HG03045 (cell line): ENCODE results near the gene OR10AD1.
"Not testable (repeated sequence)": the region's sequence is repeated elsewhere in the genome, so short reads cannot be mapped to it uniquely, and the experiment has no call there.

ENCODE experiments used
- ATAC-seq: cut with Tn5 transposase; IDR thresholded peaks from one replicate; pipeline ENCODE4 v1.9.1; 2021; ENCODE audit warnings: mild to moderate bottlenecking, moderate library complexity; ENCODE audit not compliant: unreplicated experiment

OR10AD1 gene, protein sequence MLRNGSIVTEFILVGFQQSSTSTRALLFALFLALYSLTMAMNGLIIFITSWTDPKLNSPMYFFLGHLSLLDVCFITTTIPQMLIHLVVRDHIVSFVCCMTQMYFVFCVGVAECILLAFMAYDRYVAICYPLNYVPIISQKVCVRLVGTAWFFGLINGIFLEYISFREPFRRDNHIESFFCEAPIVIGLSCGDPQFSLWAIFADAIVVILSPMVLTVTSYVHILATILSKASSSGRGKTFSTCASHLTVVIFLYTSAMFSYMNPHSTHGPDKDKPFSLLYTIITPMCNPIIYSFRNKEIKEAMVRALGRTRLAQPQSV

DNA sequence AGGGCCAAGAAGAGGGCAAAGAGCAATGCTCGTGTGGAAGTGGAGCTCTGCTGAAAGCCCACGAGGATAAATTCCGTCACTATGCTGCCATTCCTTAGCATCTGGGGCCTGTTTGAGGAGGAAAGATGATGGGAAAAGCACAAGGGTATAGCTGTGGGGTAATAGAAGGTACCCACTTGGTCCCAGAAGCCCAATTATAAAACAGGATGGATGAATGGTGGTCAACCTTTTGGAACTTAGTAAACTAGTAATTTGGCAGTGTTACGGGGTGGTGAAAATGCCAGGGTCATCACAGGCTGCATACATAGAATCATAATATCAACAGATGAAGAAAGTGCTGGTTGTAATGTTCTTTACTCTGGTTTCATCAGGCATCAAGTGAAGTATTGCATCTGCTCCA lies at the start of gene OR10AD1:
Gene OR10AD1 (minus strand): TSS at position 101 of the 400 bp plus-strand sequence. CDS start 0 bp downstream, at position 101.
- no peak for ATAC-seq

DNA sequence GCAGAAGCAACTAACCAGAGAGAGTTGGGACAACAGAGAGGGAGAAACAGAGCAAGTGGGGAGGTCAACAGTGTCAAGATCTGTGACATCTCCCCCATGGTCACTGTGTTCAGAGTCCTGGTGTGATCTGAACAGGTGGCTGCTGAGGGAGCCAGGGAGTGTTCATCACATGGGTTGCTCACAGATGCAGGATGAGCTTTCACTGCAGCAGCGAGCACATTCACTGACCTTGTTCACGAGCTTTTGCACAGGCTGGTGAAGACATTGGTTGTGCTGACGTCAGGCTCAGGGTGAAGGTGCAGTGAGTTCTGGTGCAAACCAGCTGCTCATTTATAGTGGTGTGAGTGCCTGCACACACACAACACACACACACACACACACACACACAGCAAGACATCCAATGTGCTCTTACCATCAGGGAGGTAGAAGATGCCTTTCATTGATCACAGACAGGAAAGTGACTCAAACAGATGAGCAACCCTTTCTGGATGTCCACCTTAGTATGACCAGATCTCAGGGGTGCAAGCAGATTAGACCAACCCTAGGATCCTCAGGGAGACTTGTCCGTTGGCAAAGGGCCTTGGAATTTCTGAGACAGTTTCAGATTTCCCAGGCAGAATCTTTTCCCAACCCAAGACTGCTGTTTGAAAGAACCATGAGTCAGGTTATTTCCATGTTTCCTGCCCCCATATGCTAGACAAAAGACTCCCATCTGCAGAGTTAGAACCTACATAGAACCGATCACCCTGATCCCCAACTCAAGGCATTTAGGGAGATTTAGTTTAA lies 44.3 kb upstream of the OR10AD1 start:
- no peak for ATAC-seq

DNA sequence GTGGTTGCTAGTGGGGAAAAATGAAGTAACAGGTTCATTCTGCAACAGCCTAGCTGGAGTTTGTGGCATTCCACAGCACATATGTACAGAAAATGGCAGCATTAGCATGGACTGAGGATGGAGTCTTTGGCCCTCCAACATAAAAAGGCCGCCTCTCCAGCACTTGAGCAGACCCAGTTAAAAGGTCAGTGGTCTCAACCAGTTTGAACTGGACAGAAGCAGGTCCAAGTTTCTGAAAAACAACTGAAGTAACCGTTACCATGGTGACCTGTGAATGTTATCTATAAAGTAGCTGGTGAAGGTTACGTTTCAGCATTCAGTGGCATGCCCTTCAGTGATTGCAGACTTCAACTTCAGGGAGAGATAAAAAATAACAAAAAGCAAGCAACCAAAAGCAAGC lies 34.1 kb upstream of the OR10AD1 start:
- no peak for ATAC-seq

DNA sequence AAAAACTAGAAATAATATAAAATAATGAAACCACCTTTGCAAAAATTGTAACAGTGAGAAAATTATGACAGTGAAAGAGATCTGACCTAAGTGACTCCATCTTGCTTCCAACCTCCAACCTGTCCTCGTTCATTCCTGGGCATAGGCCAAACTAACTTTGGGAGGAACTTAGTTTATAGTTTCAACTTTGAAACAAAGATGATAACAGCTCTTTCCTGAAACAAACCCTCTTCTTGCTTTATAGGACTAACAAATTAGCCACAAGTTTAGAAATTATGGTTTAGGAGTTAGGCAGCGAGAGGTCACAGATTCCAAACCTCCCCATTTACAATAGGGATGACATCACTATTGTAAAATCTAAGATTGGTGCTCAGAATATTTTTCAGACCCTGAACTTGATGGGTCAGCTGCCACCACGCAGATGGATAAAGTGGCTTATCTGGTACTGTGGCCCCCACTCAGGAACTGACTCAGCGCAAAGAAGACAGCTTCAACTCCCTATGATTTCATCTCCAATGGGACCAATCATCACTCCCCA lies 32.8 kb upstream of the OR10AD1 start:
- ATAC-seq = no peak

DNA sequence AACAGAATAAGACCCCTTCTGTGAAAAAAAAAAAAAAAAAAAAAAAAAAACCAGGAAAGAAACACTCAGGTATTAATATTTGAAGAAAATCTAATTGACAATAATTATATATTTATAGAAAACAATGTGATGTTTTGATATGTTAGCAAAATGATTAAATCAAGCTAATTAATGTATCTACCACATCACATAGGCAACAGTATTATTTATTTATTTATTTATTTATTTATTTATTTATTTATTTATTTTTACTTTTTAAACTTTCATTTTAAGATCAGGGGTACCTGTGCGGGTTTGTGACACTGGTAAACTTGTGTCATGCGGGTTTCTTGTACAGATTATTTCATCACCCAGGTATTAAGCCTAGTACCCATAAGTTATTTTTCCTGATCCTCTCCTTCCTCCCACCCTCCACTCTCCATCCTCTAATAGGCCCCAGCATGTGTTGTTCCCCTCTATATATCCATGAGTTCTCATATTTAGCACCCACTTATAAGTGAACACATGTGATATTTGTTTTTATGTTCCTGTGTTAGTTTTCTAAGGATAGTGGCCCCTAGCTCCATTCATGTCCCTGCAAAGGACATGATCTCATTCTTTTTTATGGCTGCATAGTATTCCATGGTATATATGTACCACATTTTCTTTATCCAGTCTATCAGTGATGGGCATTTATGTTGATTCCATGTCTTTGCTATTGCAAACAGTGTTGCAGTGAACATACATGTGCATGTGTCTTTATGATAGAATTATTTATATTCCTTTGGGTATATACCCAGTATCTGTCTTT lies 28.3 kb upstream of the OR10AD1 start:
- ATAC-seq = not testable (repeated sequence)

DNA sequence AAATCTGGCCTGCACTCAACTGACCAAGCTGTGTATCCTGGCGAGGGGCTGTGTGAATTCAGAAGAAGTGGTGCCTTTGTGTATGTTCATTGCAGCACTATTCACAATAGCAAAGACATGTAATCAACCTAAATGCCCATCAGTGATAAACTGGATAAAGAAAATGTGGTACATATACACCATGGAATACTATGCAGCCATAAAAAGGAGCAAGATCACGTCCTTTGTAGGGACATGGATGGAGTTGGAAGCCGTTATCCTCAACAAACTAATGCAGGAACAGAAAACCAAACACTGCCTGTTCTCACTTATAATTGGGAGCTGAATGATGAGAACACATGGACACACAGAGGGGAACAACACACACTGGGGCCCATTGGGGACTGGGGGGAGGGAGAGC lies 21.4 kb upstream of the OR10AD1 start:
- ATAC-seq = not testable (repeated sequence)

DNA sequence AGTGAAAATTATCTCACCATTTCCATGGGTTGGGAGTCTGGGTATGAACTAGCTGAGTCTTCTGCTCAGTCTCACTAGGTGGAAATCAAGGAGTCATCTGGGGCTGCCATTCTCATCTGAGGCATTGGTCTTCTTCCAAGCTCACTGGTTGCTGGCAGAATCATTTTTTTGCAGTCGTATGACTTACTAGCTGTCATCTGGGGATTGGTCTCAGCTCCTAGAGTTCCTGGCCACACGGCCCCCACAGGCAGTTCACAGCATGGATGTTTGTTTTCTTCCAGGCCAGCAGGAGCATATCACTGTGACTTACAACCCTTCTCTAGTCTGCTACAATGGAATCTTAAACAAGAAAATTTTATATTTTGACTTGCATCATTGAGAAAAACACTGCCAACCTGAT lies 18.6 kb upstream of the OR10AD1 start:
- ATAC-seq = no peak

DNA sequence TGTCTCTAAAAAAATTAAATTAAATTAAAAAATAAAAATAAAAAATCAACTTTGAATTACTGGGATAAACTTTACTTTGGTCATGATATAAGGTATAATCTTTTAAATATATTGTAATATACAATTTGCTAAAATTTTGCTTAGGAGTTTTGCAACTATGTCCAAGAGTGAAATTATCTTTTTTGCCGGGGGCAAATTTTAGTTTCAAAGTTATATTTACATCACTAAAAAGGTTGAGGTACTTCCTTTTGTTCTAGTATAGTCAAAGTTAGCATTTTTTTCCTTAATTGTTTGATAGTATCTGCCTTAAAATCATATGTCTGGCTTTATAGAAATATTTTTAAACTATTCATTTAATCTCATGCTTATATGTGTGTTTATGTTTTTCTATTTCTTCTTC lies 17.6 kb upstream of the OR10AD1 start:
- no peak for ATAC-seq

DNA sequence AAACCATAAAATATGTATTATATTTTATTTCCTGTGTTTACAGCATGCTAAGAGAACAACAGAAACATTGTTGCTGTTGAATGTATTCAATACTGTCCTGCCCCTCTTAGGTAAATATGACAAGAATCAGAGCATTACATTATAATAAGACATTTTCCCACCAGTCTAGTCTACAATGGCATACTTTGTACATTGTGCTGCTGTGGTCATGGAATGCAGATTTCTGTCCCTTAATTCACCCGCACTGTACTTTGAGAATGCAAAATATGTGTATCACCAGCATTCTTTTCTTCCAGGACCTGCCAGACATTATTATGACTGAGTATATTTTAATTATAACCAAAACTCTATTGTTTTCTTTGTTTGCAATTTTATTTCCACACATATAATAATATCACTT lies 16.5 kb upstream of the OR10AD1 start:
- ATAC-seq = no peak

DNA sequence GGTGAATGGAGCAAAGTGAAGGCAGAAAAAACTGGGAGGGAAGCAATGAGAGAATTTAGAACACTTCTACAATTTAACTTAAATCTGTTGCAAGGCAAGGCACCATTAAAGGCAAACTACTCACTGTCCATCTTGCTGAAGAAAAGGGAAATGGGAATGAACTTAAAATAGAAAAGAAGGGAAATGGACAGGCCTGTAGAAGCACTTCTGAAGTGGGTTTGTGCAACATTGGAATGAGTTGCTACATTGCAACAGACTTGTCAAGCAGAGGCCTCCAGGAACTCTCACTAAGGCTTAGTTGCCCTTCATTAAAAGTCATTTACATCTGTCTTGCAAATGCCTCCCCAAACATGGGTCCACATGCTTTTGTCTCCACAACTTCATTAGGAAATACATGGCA lies 13.7 kb upstream of the OR10AD1 start:
- ATAC-seq = no peak

DNA sequence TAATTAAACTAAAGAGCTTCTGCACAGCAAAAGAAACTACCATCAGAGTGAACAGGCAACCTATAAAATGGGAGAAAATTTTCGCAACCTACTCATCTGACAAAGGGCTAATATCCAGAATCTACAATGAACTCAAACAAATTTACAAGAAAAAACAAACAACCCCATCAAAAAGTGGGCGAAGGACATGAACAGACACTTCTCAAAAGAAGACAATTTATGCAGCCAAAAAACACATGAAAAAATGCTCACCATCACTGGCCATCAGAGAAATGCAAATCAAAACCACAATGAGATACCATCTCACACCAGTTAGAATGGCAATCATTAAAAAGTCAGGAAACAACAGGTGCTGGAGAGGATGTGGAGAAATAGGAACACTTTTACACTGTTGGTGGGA lies 6.4 kb upstream of the OR10AD1 start:
- ATAC-seq = not testable (repeated sequence)

DNA sequence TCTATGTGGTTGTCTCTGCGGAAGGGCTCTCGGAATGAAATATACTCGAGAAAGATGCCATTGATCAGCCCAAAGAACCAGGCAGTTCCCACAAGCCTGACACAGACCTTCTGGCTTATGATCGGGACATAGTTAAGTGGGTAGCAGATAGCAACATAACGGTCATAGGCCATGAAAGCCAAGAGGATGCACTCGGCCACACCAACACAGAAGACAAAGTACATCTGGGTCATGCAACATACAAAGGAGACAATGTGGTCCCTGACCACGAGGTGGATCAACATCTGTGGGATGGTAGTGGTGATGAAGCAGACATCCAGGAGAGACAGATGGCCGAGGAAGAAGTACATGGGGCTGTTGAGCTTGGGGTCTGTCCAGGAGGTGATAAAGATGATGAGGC lies 326 bp downstream of the OR10AD1 start:
- ATAC-seq = no peak

DNA sequence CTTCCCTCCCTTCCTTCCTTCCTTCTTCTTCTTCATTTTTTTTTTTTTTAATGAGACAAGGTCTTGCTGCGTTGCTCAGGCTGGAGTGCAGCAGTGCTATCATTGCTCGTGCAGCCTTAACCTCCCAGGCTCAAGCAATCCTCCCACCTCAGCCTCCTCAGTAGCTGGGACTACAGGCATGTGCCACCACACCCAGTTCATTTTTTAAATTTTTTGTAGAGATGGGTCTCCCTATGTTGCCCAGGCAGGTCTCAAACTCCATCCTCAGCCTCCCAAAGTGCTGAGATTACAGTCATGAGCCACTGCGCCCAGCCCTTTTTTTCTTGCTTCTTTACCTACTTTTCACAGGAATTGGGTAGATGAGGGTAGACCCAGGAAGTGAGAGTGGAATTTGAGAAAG lies 1.6 kb downstream of the OR10AD1 start:
- no peak for ATAC-seq

DNA sequence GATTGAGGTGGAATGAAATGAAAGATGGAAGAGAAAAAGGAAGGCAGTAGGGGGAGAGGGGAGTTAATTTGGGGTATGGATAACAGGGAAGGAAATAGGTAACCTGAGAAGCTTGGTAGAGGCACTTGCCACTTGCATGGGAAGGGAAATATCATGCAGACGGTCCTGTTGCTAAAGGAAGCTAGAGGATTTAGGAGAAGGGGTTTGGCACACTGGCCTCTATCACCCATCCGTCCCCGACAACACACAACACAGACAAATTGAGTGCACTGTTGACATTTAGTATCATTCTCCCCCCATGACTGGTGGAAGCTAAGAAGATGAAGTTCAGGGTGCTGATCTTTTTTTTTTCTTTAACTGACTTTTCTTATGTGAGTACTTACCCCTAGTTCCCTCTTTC lies 2.0 kb downstream of the OR10AD1 start:
- ATAC-seq = no peak

DNA sequence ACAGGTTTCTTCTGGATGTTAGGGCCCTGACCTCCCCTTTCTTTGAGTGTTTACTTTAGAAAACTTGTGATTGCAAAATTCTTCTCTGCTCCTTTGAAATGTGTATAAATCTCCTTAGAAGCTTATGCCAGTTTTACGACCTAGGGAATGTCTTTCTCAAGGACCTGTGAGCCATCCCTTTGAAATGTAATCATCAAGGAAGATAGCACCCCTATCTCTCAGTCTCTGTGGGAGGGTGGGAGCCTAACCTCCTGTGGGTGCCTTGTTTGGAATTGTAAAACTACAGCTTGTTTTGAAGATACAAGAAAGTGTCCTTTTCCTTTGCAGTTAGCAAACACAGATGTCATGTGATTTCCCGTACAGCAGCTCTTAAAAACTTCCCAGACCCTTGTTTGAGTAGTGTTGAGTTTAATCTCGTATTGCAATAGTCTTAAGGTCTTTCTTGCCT lies 3.3 kb downstream of the OR10AD1 start:
- ATAC-seq = no peak

DNA sequence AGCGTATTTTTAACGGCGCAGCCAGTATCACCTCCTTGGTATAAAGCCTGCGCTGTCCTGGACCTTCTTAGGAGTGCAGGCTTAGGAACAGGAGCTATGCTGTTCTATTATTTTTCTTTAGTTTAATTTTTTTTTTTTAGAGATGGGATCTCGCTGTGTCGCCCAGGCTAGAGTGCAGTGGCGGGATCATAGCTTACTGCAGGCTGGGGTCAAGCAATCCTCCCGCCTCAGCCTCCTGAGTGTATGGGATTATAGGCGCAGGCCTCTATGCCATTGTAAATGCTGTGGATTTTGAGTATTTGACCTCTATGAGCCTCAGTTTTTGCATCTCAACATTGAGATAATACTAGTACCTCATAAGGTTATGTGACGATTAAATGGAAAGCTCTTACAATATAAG lies 4.1 kb downstream of the OR10AD1 start:
- ATAC-seq = no peak

DNA sequence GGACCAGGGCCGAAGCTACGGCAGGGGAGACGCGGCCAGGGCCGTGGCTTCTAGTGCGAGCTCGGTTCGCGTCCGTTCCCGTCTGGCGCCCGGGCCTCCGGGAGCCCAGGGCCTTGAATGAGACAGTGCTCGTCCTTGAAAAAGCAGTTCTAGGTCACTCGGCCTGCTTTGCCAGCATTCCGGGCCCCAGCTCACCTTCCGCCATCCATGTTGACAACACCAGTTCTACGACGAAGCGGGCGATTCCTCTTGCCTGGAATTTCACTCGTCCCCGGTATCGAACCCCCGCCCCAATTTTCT lies 4.5 kb downstream of the OR10AD1 start:
- peak; percentile 20 for ATAC-seq

DNA sequence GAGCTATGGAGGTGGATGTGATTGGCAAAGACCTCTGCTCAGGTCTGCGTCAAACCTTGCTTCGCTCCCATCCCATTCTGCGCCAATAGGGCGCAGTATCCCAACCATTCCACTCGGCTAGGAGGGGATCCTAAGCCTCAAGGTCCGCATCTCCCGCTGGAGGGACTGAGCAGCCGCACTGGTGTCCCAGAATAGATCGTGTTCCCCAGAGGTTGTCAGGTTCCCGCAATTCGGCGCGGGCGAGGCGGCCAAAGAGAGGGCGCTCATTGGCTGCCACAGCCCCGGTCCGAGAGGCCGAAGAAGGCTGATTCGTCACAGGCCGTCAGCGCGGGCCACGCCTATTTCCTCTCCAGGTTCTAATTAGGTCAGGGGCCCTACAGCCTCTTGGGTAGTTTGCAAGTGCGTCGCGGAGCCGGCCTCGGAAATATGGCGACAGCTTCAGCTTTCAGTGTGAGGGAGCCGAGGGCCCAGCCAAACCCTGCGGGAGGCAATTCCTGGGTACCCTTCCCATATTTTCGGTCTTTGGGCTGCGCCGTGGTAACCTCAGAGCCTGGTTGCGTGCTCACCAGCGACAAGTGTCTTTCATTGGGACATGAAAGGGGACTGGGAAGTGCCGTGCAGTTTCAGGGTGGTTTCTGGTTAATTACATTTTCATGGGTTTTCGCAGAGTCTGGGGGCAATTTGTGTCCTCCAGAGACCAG lies 5.0 kb downstream of the OR10AD1 start:
- ATAC-seq = peak; percentile 100

DNA sequence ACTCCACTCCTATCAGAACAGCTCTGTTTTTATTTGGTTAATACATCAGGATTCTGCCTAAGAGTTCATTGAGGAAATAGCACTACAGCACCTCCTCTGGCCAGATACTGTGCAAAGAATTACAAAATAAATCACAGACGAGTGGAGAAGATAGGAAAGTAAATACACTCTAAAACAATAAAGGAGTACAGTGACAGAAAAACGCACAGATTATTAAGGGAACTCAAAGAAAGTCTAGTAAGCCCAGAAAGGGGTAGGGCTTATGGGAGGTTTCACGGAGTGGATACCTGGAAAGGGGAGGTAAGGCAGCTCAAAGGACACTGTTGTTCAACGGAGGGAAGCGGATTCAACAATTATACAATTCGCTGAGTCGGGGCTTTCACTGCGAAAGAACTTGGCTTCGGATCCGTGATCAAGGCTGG lies 5.5 kb downstream of the OR10AD1 start:
- no peak for ATAC-seq

DNA sequence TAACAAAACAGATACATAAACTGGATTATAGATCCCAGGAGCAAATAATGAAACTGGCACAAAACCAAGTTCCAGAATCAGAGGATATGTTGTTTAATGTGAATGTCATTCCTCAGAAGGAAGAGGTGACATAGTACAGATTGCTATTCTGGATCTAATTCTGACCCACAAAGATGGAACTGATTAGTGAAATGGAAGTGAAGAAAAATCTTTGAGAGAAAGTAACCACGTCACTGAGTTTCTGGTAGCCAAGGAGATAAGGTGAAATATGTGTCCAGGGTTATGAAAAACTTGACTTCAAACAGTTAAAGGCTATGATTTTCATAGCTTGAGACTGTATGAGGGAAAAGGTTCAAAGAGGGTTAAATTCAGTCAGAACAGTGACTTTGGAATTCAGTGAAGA lies 8.3 kb downstream of the OR10AD1 start:
- no peak for ATAC-seq

DNA sequence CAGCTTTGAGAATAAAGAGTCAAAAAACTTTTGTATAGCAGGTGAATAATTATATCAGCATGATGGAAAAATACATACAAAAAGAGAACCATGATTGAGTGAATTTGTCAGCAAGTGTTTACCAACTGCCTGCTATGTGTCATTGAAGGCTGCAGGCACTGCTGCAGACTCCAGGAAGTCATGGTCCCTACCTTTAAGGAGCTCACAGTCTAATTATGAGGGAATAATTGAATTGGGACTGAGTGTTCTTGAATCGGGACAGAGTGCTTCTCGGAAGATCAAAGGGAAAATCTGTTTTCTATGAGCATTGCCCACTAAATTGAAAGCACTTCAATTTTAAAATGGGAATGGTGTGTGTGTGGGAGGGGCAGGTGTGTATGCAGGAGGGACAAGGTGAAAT lies 9.5 kb downstream of the OR10AD1 start:
- ATAC-seq = no peak
